ENCODE measurements around the gene TCERG1L.
"Not testable (repeated sequence)": the region's sequence is repeated elsewhere in the genome, so short reads cannot be mapped to it uniquely, and the experiment has no call there.

The TCERG1L gene

DNA sequence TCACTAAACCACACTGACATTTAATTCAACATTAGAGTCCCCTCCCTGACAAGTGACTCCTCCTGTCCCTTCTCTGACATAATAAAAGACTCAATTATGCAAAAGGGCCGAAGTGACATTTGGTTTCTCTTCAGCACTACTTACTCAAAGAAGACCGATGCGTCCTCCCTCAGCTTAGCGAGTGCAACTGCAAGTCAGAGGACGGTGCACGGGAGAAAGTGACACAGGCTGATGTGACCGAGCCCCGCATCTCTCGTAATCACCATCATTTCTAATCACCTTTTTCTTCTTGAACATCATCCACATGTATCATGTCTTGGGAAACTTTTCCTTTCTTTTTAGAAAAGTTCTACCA, 155.7 kb downstream of the TCERG1L start:
- TF ChIP-seq, protein P1, sequence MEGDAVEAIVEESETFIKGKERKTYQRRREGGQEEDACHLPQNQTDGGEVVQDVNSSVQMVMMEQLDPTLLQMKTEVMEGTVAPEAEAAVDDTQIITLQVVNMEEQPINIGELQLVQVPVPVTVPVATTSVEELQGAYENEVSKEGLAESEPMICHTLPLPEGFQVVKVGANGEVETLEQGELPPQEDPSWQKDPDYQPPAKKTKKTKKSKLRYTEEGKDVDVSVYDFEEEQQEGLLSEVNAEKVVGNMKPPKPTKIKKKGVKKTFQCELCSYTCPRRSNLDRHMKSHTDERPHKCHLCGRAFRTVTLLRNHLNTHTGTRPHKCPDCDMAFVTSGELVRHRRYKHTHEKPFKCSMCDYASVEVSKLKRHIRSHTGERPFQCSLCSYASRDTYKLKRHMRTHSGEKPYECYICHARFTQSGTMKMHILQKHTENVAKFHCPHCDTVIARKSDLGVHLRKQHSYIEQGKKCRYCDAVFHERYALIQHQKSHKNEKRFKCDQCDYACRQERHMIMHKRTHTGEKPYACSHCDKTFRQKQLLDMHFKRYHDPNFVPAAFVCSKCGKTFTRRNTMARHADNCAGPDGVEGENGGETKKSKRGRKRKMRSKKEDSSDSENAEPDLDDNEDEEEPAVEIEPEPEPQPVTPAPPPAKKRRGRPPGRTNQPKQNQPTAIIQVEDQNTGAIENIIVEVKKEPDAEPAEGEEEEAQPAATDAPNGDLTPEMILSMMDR (IDR thresholded peaks at IDR 0.05; ENCODE audit: insufficient read depth, low read length, poor library complexity, severe bottlenecking): no peak
- H3K36me3 ChIP-seq (ENCODE audit: control insufficient read depth, insufficient read depth, low read length): no peaks in the 10 kb centered on the region
- H3K4me3 ChIP-seq (replicated peaks; ENCODE audit: low read depth, low read length): no peak overlapping the region
- DNase-seq (ENCODE audit: extremely low read depth, insufficient read length): no peak
- H3K27me3 ChIP-seq (replicated peaks; ENCODE audit: control insufficient read depth, insufficient read depth, low read length): no peaks in the 10 kb centered on the region

GRCh38 chr10:131155218-131155875, 156.2 kb downstream of the TCERG1L start:
- no peaks in the 10 kb centered on the region for H3K36me3 ChIP-seq (ENCODE audit: control insufficient read depth, insufficient read depth, low read length)
- H3K4me3 ChIP-seq (replicated peaks; ENCODE audit: low read depth, low read length): no peak overlapping the region
- TF ChIP-seq, protein P1 (IDR thresholded peaks at IDR 0.05; ENCODE audit: insufficient read depth, low read length, poor library complexity, severe bottlenecking): no peak
- no peaks in the 10 kb centered on the region for H3K27me3 ChIP-seq (replicated peaks; ENCODE audit: control insufficient read depth, insufficient read depth, low read length)
- DNase-seq (ENCODE audit: extremely low read depth, insufficient read length): no peak

DNA sequence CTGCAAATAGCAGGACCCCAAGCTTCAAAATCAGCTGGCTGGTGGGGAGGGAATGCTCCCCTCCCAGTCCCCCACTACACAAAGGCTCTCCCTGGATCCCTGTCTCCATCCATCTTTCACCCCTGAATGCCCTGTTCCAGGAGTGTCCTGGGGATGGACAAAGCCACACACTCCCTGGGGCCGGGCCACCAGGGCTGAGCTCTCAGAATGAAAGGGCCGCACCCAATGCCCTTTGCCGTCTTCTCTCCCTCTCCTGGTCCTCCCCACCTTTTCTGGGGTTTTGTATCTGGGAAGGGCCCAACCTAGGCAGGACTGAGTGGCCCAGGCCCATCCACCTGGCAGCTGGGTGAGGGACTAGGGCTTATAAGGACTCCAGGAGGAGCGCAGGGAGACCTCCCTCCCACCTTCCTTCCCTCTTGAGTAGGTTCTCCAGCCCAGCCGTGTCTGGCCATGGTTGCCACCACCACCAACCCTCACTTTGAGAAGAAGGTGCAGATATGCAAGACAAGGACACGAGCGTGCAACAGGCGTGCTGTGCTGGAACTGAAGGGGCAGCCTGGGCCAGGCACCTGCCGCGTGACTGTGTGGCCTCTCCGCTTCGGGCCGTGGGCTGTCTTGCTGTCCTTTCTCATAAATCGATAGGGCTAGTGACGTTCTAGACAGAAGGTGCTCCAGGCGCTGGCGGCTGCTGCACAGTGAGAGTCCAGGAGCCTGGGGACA, 157.1 kb downstream of the TCERG1L start:
- no peak for DNase-seq (ENCODE audit: extremely low read depth, insufficient read length)
- no peaks in the 10 kb centered on the region for H3K27me3 ChIP-seq (replicated peaks; ENCODE audit: control insufficient read depth, insufficient read depth, low read length)
- H3K4me3 ChIP-seq (replicated peaks; ENCODE audit: low read depth, low read length): no peak overlapping the region
- H3K36me3 ChIP-seq (ENCODE audit: control insufficient read depth, insufficient read depth, low read length): no peaks in the 10 kb centered on the region
- TF ChIP-seq, protein P1 (IDR thresholded peaks at IDR 0.05; ENCODE audit: insufficient read depth, low read length, poor library complexity, severe bottlenecking): no peak

DNA sequence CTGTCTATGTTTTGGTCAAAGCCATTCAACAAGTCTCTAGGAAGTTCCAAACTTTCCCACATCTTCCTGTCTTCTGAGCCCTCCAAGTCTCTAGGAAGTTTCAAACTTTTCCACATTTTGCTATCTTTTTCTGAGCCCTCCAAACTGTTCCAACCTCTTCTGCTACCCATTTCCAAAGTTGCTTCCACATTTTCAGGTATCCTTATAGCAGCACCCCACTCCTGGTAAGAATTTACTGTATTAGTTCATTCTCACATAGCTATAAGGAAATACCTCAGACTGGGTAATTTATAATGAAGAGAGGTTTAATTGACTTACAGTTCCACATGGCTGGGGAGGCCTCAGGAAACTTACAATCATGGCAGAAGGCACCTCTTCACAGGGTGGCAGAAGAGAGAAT, 159.1 kb downstream of the TCERG1L start:
- not testable (repeated sequence) for H3K27me3 ChIP-seq (replicated peaks; ENCODE audit: control insufficient read depth, insufficient read depth, low read length); H3K36me3 ChIP-seq (ENCODE audit: control insufficient read depth, insufficient read depth, low read length); DNase-seq (ENCODE audit: extremely low read depth, insufficient read length); H3K4me3 ChIP-seq (replicated peaks; ENCODE audit: low read depth, low read length)

DNA sequence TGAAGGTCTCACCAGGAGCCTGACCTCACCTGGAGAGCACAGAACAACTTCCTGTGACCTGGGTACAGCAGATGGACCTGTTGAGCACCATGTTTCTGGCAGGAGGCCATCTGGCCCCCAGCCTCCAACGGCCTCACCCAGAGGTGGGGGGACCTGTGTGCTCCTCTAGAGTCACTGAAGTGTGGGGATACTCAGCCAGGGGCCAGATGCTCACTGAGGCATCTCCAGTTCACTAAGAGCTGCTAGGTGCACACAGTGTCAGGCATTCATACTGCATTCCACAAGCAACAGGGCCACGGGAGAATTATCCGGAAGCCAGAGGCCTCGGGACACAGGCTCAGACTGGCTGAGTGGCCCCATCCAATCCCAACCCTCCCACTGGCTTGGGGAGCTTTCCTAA, 161.4 kb downstream of the TCERG1L start:
- TF ChIP-seq, protein P1 (IDR thresholded peaks at IDR 0.05; ENCODE audit: insufficient read depth, low read length, poor library complexity, severe bottlenecking): no peak
- no peak for DNase-seq (ENCODE audit: extremely low read depth, insufficient read length)
- Histone ChIP-seq H3K27me3 (replicated peaks; ENCODE audit: control insufficient read depth, insufficient read depth, low read length) (no peaks in the 10 kb centered on the region), H3K4me3 (replicated peaks; ENCODE audit: low read depth, low read length) (no peak overlapping the region), H3K36me3 (ENCODE audit: control insufficient read depth, insufficient read depth, low read length) (no peaks in the 10 kb centered on the region)

- Histone ChIP-seq H3K27me3 (replicated peaks; ENCODE audit: control insufficient read depth, insufficient read depth, low read length) (no peaks in the 10 kb centered on the region), H3K4me3 (replicated peaks; ENCODE audit: low read depth, low read length) (no peak overlapping the region), H3K36me3 (ENCODE audit: control insufficient read depth, insufficient read depth, low read length) (no peaks in the 10 kb centered on the region)
- DNase-seq (ENCODE audit: extremely low read depth, insufficient read length): no peak
- TF ChIP-seq, protein P1 (IDR thresholded peaks at IDR 0.05; ENCODE audit: insufficient read depth, low read length, poor library complexity, severe bottlenecking): no peak
Observed at GRCh38 chr10:131149586-131149985, 161.9 kb downstream of the TCERG1L start.
